OCI-LY3 (cell line): ENCODE measurements around the gene ROPN1L.

Experiments
- H2AFZ ChIP-seq: fragments of 200-600, 300-600 bp; shearing (Covaris generic); 2 replicates; pipeline ENCODE4 v1.6.0; 2014; ENCODE audit warnings: antibody characterized with exemption, low read depth, low read length
- H3K27ac ChIP-seq: fragments of 200-600, 300-600 bp; sonication (generic); 2 replicates; pipeline ENCODE4 v1.5.1; 2014; ENCODE audit warnings: mild to moderate bottlenecking, low read length, moderate library complexity, mixed read lengths
- H3K27me3 ChIP-seq: fragments of 200-600, 300-600 bp; sonication (generic); 2 replicates; pipeline ENCODE4 v1.6.1; 2014; ENCODE audit warnings: low read depth, low read length, mixed read lengths
- H3K36me3 ChIP-seq: fragments of 200-600, 300-600 bp; sonication (generic); replicated peaks from 2 replicates; pipeline ENCODE3; 2014; ENCODE audit warnings: low read depth, low read length, mixed read lengths
- H3K4me1 ChIP-seq: fragments of 300-600, 200-600 bp; sonication (generic); 2 replicates; pipeline ENCODE4 v1.6.1; 2014; ENCODE audit warnings: low read length, mixed read lengths
- H3K4me2 ChIP-seq: fragments of 200-600, 300-600 bp; sonication (generic); 2 replicates; pipeline ENCODE4 v1.6.1; 2014; ENCODE audit warnings: low read length, mixed read lengths
- H3K4me3 ChIP-seq: fragments of 300-600, 200-600 bp; sonication (generic); 2 replicates; pipeline ENCODE4 v1.5.1; 2014; ENCODE audit warnings: antibody characterized with exemption, mild to moderate bottlenecking, low read length, moderate library complexity
- H3K79me2 ChIP-seq: fragments of 300-600, 200-600 bp; shearing (Covaris generic); 2 replicates; pipeline ENCODE4 v1.6.1; 2014; ENCODE audit warnings: mild to moderate bottlenecking, low read length, mixed read lengths
- H3K9ac ChIP-seq: fragments of 300-600, 200-600 bp; shearing (Covaris generic); 2 replicates; pipeline ENCODE4 v1.6.0; 2014; ENCODE audit warnings: mild to moderate bottlenecking, low read length, moderate library complexity
- H3K9me3 ChIP-seq: fragments of 200-600, 300-600 bp; shearing (Covaris generic); 2 replicates; pipeline ENCODE4 v1.6.1; 2014; ENCODE audit warnings: low read length, mixed read lengths; ENCODE audit not compliant: insufficient read depth
- H4K20me1 ChIP-seq: fragments of 200-600, 300-600 bp; sonication (generic); 2 replicates; pipeline ENCODE4 v1.6.1; 2016; ENCODE audit warnings: low read length, mixed read lengths; ENCODE audit not compliant: insufficient read depth
- CTCF ChIP-seq: fragments of 200-600, 300-600 bp; sonication (generic); IDR thresholded peaks from 2 replicates; pipeline ENCODE4 v1.5.1; 2014; ENCODE audit warnings: antibody characterized with exemption, low read length, low read depth
- EZH2phosphoT487 ChIP-seq: fragments of 200-600 bp; shearing (Covaris generic); IDR thresholded peaks from 2 replicates; pipeline ENCODE4 v1.6.1; 2018; ENCODE audit warnings: antibody characterized with exemption, mixed run types, low read depth

The ROPN1L gene

GRCh38 chr5:10420932-10421331, 20.7 kb upstream of the ROPN1L start:
- Histone ChIP-seq H3K9ac (no peak overlapping the region), H3K27me3 (no peaks in the 10 kb centered on the region), H3K4me3 (no peak overlapping the region), H3K4me1 (no peaks in the 10 kb centered on the region), H3K27ac (no peak overlapping the region), H3K79me2 (no peaks in the 10 kb centered on the region), H2AFZ (no peak overlapping the region), H3K36me3 (peaks cover 49% of the 10 kb centered on the region), H3K4me2 (no peak overlapping the region), H3K9me3 (no peaks in the 10 kb centered on the region), H4K20me1 (no peaks in the 10 kb centered on the region)
- TF ChIP-seq EZH2phosphoT487 (no peak), CTCF (no peak)

DNA sequence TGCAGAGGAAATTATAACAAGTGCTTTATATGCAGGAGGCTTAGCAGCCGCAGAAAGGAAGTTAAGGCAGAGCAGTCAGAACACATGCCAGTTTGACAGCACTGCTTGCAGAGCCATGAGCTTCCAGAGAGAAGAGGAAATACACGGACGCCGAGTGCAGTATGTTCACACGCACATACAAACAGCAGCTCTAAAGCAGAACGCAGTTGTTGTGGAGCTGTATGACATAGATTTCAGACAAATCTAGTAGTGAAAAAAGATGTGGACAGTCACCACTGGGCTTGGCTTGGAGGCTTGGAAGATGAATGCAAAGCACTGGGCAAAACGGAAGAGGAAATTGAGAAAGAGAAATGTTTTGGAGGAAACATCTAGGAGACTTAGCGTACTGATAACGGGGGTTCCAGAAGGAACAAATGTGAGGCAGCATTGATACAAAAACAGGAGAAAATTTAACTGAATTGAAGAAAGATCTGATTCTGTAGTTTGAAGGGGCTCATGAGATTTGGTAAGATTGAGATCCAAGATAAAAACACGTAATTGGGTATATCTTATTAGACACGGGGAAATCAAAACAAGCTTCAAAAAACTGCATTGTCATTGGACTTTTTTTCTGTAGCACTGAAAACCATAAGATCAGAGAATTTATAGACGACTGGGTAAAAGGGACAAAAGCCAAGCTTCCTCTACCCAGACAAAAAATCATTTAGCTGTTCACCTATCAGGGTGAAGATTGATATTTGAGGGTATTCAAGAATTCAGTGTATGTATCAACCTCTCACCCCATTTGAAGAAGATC, 19.6 kb upstream of the ROPN1L start:
- H3K4me3 ChIP-seq: no peak overlapping the region
- H3K4me1 ChIP-seq: no peaks in the 10 kb centered on the region
- no peaks in the 10 kb centered on the region for H3K27me3 ChIP-seq
- no peaks in the 10 kb centered on the region for H4K20me1 ChIP-seq
- no peaks in the 10 kb centered on the region for H3K79me2 ChIP-seq
- H3K9ac ChIP-seq: no peak overlapping the region
- no peak overlapping the region for H3K4me2 ChIP-seq
- TF ChIP-seq EZH2phosphoT487 (no peak), CTCF (no peak)
- H2AFZ ChIP-seq: no peak overlapping the region
- no peak overlapping the region for H3K27ac ChIP-seq
- H3K36me3 ChIP-seq: peaks cover 55% of the 10 kb centered on the region
- H3K9me3 ChIP-seq: no peaks in the 10 kb centered on the region

GRCh38 chr5:10423022-10423421, 18.7 kb upstream of the ROPN1L start:
- Histone ChIP-seq H3K27ac (no peak overlapping the region), H4K20me1 (no peaks in the 10 kb centered on the region), H3K9me3 (no peaks in the 10 kb centered on the region), H2AFZ (no peak overlapping the region), H3K79me2 (no peaks in the 10 kb centered on the region), H3K4me1 (no peaks in the 10 kb centered on the region), H3K4me2 (no peak overlapping the region), H3K36me3 (peaks cover 57% of the 10 kb centered on the region), H3K4me3 (no peak overlapping the region), H3K9ac (no peak overlapping the region), H3K27me3 (no peaks in the 10 kb centered on the region)
- TF ChIP-seq EZH2phosphoT487 (no peak), CTCF (no peak)

- H3K27me3 ChIP-seq: no peaks in the 10 kb centered on the region
- no peak overlapping the region for H3K9ac ChIP-seq
- no peaks in the 10 kb centered on the region for H3K79me2 ChIP-seq
- no peak overlapping the region for H3K27ac ChIP-seq
- TF ChIP-seq EZH2phosphoT487 (no peak), CTCF (peak; percentile 51)
- H3K4me1 ChIP-seq: no peaks in the 10 kb centered on the region
- no peaks in the 10 kb centered on the region for H4K20me1 ChIP-seq
- H2AFZ ChIP-seq: no peak overlapping the region
- H3K4me2 ChIP-seq: no peak overlapping the region
- no peak overlapping the region for H3K4me3 ChIP-seq
- no peaks in the 10 kb centered on the region for H3K9me3 ChIP-seq
- H3K36me3 ChIP-seq: peaks cover 51% of the 10 kb centered on the region
These were observed 17.5 kb upstream of the ROPN1L start for GRCh38 chr5:10424124-10424731.
